Keratinocyte (primary cell): ENCODE measurements around the gene BUD23. TPM values are rescaled to one million over a fixed set of nuclear protein-coding genes. Genes with fewer than 3 reads are reported as not detected.

Source experiments
- DNase-seq: peaks from one replicate; pipeline ENCODE4 v3.0.0-alpha.2; 2011; ENCODE audit warnings: low read depth, missing footprints, low spot score
- FAIRE-seq: peaks from 2 replicates; lab custom pipeline; 2011; peaks lifted over from hg19 to GRCh38; lab: Jason Lieb, UNC
- H2AFZ ChIP-seq: 2 replicates; pipeline ENCODE4 v1.6.0; 2012; ENCODE audit warnings: low read length, control low read depth, inconsistent platforms; ENCODE audit not compliant: control insufficient read depth
- H3K27ac ChIP-seq: 2 replicates; pipeline ENCODE4 v1.5.1; 2011; ENCODE audit warnings: low read length; ENCODE audit not compliant: control insufficient read depth, insufficient read depth
- H3K27me3 ChIP-seq: 3 replicates; pipeline ENCODE4 v1.6.0; 2011; ENCODE audit warnings: low read length; ENCODE audit not compliant: control insufficient read depth, insufficient read depth; ENCODE audit errors: extremely low read depth
- H3K36me3 ChIP-seq, 2 experiments: 2 replicates in 1 of 2; 3 replicates in 1 of 2; pipeline ENCODE4 v1.5.1; 2011; ENCODE audit warnings: low read length in 2 of 2, mild to moderate bottlenecking in 1 of 2; ENCODE audit not compliant: control insufficient read depth in 2 of 2, insufficient read depth in 2 of 2; ENCODE audit errors: extremely low read depth in 1 of 2
- H3K4me1 ChIP-seq: 3 replicates; pipeline ENCODE4 v1.5.1; 2011; ENCODE audit warnings: low read length; ENCODE audit not compliant: control insufficient read depth, insufficient read depth; ENCODE audit errors: extremely low read depth
- H3K4me2 ChIP-seq: 3 replicates; pipeline ENCODE4 v1.6.0; 2011; ENCODE audit warnings: low read depth, low read length; ENCODE audit not compliant: control insufficient read depth, insufficient read depth; ENCODE audit errors: extremely low read depth
- H3K4me3 ChIP-seq, 3 experiments: fragments of 200-600 bp in 1 of 3; sonication (generic) in 1 of 3; 2 replicates in 2 of 3; 3 replicates in 1 of 3; pipeline ENCODE4 v1.5.1; 2011 to 2016; ENCODE audit warnings: low read length in 3 of 3, mild to moderate bottlenecking in 3 of 3, control low read depth in 2 of 3, inconsistent platforms in 1 of 3, low read depth in 1 of 3, mixed read lengths in 1 of 3, mixed run types in 1 of 3, moderate library complexity in 1 of 3; ENCODE audit not compliant: control insufficient read depth in 2 of 3, insufficient read depth in 2 of 3; ENCODE audit errors: extremely low read depth in 1 of 3
- H3K79me2 ChIP-seq: 2 replicates; pipeline ENCODE4 v1.6.0; 2012; ENCODE audit warnings: low read length; ENCODE audit not compliant: control insufficient read depth, insufficient read depth
- H3K9ac ChIP-seq: 3 replicates; pipeline ENCODE4 v1.6.0; 2011; ENCODE audit warnings: low read length; ENCODE audit not compliant: control insufficient read depth, insufficient read depth; ENCODE audit errors: extremely low read depth
- H3K9me1 ChIP-seq: 3 replicates; pipeline ENCODE4 v1.6.0; 2011; ENCODE audit warnings: low read length; ENCODE audit not compliant: control insufficient read depth, insufficient read depth; ENCODE audit errors: extremely low read depth
- H3K9me3 ChIP-seq: 2 replicates; pipeline ENCODE4 v1.5.1; 2012; ENCODE audit warnings: low read depth, low read length; ENCODE audit not compliant: control insufficient read depth
- H4K20me1 ChIP-seq: 3 replicates; pipeline ENCODE4 v1.6.0; 2011; ENCODE audit warnings: low read length; ENCODE audit not compliant: control insufficient read depth, insufficient read depth; ENCODE audit errors: extremely low read depth
- CTCF ChIP-seq, 3 experiments: IDR thresholded peaks in 1 of 3; conservative IDR thresholded peaks in 1 of 3; optimal IDR thresholded peaks in 1 of 3; 2 replicates in 2 of 3; 3 replicates in 1 of 3; pipeline versions ENCODE3 to v1.5.1; 2011; ENCODE audit warnings: low read length in 3 of 3, mild to moderate bottlenecking in 3 of 3, moderate library complexity in 2 of 3, control low read depth in 1 of 3, inconsistent platforms in 1 of 3; ENCODE audit not compliant: insufficient read depth in 2 of 3; ENCODE audit errors: extremely low read depth in 1 of 3
- EZH2 ChIP-seq: IDR thresholded peaks from one replicate; pipeline ENCODE4 v1.6.1; 2012; ENCODE audit warnings: inconsistent platforms, mild to moderate bottlenecking, low read length, moderate library complexity
- dilution Hi-C: fragments of 300-500 bp; cut with MboI; formaldehyde crosslinking; loops from one replicate; pipeline ENCODE4 v1.7.0; 2020; ENCODE audit warnings: low sequenced_read_pairs; ENCODE audit not compliant: extremely low pct_ligation_motif_present
- polyA plus RNA-seq, 5 experiments: library from polyadenylated mRNA; depleted of rRNA in 3 of 5; stranded (reverse) in 3 of 5; stranded (forward) in 1 of 5; unstranded in 1 of 5; fragments of >200 nt; gene quantifications; 1 replicate in 1 of 5; 2 replicates in 3 of 5; 3 replicates in 1 of 5; pipeline versions ENCODE4 v1.2.1 to v1.2.3, GENCODE V29; 2011 to 2012; ENCODE audit warnings: missing spikeins in 2 of 5, low read depth in 1 of 5, low replicate concordance in 1 of 5

BUD23 gene
- polyA plus RNA-seq, 1 donor (not counting 4 experiments of a cell fraction or from before 2014, with no cell fraction given): 72.0 TPM

DNA sequence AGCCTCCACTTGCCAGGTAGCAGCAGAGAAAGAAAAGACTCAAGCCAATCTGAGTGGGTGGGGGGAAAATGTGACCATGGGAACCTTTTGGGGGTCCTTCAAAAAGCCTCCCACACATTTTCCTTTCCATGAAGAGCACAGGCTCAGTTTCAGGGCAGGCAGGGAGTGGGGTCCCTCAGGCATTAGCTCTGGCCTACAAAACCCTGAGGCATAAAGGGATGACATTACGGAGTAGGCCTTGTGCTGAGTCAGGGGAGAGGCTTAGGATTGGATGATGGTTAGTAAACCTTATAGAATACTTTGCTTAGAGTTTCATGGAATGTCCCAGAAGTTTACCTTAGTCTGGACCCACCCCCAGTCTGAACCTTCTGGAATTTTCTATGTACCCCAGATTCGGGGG is 3.7 kb upstream of the BUD23 start:
- Histone ChIP-seq H3K27ac (no peak overlapping the region), H3K4me1 (peaks cover 17% of the 10 kb centered on the region), H3K27me3 (no peaks in the 10 kb centered on the region), H3K36me3 (peaks cover 0 to 8% of the 10 kb centered on the region in 2 experiments), H3K9me3 (no peaks in the 10 kb centered on the region), H3K9ac (no peak overlapping the region), H3K9me1 (peaks cover 4% of the 10 kb centered on the region), H3K4me3 (no peak overlapping the region), H4K20me1 (peaks cover 2% of the 10 kb centered on the region), H3K4me2 (no peak overlapping the region), H2AFZ (no peak overlapping the region), H3K79me2 (peaks cover 57% of the 10 kb centered on the region)
- TF ChIP-seq EZH2: no peak
- TF ChIP-seq CTCF (optimal IDR thresholded peaks at IDR 0.05 in 1 of 3, IDR thresholded peaks at IDR 0.05 in 1 of 3, conservative IDR thresholded peaks at IDR 0.05 in 1 of 3; ENCODE audit: extremely low read depth in 1 of 3, insufficient read depth in 2 of 3, low read length in 3 of 3): no peak
- no peak for FAIRE-seq
- no peak for DNase-seq
- dilution Hi-C loops: no loop called here

- H3K9me3 ChIP-seq: no peaks in the 10 kb centered on the region
- no peak overlapping the region for H3K27ac ChIP-seq
- FAIRE-seq (no peak), DNase-seq (no peak)
- no peak overlapping the region for H3K9ac ChIP-seq
- dilution Hi-C loops: no loop called here
- peak overlapping the region; percentile 94 for H3K4me2 ChIP-seq
- H3K4me1 ChIP-seq: peaks cover 17% of the 10 kb centered on the region
- no peak overlapping the region for H3K4me3 ChIP-seq
- peaks cover 0 to 8% of the 10 kb centered on the region in 2 experiments for H3K36me3 ChIP-seq
- H4K20me1 ChIP-seq: no peaks in the 10 kb centered on the region
- H2AFZ ChIP-seq: no peak overlapping the region
- peaks cover 65% of the 10 kb centered on the region for H3K79me2 ChIP-seq
- peaks cover 4% of the 10 kb centered on the region for H3K9me1 ChIP-seq
- H3K27me3 ChIP-seq: no peaks in the 10 kb centered on the region
- no peak for TF ChIP-seq EZH2
- no peak for TF ChIP-seq CTCF (optimal IDR thresholded peaks at IDR 0.05 in 1 of 3, IDR thresholded peaks at IDR 0.05 in 1 of 3, conservative IDR thresholded peaks at IDR 0.05 in 1 of 3; ENCODE audit: extremely low read depth in 1 of 3, insufficient read depth in 2 of 3, low read length in 3 of 3)
Observed at GRCh38 chr7:73680501-73680900, 2.9 kb upstream of the BUD23 start.
